ENCODE data around the gene SLC13A5.

DNA sequence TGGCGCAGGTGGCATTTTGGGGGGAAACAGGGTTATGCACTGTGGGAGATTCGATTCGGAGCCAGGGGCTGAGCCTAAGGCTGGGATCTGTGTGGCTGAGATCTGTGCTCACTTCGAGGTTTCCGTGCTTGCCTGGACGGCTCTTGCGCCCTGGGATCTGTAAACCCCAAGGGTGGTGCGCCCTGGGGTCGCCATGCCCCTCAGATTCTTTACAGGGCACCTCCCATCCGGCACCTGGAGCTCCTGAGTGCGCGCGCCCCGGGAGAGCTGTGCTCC, 377 bp downstream of the SLC13A5 start:
- TF ChIP-seq, protein P1, sequence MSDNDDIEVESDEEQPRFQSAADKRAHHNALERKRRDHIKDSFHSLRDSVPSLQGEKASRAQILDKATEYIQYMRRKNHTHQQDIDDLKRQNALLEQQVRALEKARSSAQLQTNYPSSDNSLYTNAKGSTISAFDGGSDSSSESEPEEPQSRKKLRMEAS (IDR thresholded peaks at IDR 0.05; ENCODE audit: low read depth, low read length): no peak
- TF ChIP-seq, protein P2, sequence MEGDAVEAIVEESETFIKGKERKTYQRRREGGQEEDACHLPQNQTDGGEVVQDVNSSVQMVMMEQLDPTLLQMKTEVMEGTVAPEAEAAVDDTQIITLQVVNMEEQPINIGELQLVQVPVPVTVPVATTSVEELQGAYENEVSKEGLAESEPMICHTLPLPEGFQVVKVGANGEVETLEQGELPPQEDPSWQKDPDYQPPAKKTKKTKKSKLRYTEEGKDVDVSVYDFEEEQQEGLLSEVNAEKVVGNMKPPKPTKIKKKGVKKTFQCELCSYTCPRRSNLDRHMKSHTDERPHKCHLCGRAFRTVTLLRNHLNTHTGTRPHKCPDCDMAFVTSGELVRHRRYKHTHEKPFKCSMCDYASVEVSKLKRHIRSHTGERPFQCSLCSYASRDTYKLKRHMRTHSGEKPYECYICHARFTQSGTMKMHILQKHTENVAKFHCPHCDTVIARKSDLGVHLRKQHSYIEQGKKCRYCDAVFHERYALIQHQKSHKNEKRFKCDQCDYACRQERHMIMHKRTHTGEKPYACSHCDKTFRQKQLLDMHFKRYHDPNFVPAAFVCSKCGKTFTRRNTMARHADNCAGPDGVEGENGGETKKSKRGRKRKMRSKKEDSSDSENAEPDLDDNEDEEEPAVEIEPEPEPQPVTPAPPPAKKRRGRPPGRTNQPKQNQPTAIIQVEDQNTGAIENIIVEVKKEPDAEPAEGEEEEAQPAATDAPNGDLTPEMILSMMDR (IDR thresholded peaks at IDR 0.05; ENCODE audit: low read depth, low read length): no peak

All from NB4 (cell line).